HG03469 (cell line): ENCODE data around the gene MKRN2.

Experiments used
- ATAC-seq: cut with Tn5 transposase; IDR thresholded peaks from one replicate; pipeline ENCODE4 v1.9.1; 2021; ENCODE audit warnings: mild to moderate bottlenecking, moderate library complexity, moderate number of reproducible peaks; ENCODE audit not compliant: unreplicated experiment

Gene MKRN2

DNA sequence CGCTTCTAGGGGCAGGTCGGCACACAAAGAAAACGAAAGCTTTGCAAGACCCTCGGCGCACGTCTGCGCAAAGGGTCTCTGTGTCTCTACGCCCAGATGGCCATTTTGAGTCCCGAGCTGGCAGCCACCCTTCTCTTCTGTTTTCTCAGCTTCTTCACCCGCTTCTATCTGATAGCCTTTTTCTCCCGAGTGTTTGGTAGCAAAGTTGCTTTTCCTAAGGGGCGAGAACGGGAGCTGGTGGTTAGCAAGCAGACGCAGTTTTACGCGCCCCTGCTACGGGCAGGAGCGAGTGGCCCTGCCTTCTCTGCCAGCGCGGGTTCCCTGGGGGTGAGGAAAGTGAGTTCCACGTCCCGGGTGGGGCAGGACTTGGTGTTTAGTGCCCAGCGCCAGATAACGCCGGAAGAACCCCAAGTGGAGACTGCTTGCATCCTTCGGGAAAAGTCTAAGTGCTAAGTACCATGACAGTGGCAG is 2.9 kb upstream of the MKRN2 start:
- no peak for ATAC-seq

GRCh38 chr3:12556314-12556689 is 585 bp upstream of the MKRN2 start:
- ATAC-seq: no peak

DNA sequence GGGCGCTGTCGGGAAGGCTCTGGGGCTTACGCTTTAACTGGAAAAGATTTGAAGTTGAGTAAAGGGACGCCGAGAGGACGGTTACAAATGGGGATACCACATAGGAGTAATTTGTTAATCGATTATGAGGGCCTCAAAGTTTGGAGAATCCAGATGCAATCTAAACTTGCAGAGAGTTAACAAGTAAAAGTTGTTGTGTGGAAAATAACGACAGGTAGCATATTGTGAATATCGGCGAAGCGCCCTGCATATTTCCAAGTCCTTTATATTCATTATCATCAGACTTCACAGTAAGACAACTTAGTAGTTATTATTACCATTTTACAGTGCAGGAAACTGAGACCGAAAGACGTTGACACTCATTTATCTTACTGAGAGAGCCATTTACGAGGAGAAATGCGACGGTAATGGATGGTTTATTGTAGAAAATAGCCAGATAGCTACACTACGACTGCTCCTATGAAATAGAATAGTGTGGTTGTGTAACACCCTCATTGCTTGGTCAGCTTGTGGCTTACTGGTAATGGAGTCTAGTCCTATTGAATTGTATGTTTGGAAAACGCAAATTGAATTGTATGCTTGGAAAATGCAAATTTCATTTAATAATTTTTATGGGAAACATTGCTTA is 700 bp downstream of the MKRN2 start:
- ATAC-seq: no peak

DNA sequence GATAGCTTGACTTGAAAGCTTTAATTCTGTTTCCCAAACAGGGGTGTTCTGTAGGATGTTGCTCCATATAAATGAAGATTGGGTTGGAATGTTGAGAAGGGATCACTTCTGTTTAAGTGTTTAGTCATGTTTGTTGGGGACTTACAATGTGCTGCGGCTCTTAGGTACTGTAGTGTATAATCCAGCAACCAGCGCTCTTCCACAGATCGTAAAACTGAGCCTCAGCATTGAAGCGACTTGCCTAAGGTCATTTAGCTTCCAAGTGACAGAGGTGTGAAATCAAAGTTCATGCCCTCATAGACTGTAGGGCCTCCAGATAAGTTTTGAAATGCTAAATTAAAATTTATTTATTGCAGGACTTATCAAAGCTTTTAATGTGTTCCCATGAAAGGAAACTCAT is 1.8 kb downstream of the MKRN2 start:
- no peak for ATAC-seq

DNA sequence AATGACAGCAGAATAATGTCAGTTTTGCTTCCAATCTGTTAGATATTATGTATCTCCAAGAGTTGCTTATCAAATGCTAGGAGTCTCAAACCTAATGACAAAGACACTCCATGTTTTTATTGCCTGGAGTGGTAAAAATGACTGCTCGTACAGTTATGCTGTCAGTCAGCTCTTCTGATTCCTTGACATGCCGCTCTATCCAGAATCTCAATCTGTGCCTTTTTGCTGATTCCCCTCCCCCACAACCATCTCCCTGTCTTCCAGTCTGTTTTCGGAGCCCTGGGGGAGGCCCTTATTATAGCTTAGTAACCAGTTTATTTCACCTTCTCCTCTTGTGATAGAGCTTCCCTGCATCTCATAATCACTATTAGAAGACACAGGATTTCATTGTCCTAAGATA is 2.6 kb downstream of the MKRN2 start:
- no peak for ATAC-seq

- ATAC-seq: peak; percentile 34
Observed at GRCh38 chr3:12560505-12561190, 3.8 kb downstream of the MKRN2 start.

GRCh38 chr3:12561397-12561796 is 4.5 kb downstream of the MKRN2 start:
- no peak for ATAC-seq

DNA sequence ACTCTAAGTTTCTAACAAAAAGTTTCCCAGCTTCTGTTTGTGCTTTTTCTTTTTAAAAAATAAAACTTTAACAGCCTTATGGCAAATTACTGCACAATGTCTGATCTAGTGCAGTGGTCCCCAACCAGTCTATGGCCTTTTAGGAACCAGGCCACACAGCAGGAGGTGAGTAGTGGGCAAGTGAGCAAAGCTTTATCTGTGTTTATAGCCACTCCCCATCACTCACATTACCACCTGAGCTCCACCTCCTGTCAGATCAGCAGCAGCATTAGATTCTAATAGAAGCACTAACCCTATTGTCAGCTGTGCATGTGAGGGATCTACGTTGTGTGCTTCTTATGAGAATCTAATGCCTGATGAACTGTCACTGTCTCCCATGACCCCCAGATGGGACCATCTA is 5.6 kb downstream of the MKRN2 start:
- no peak for ATAC-seq

GRCh38 chr3:12566976-12567375 is 10.1 kb downstream of the MKRN2 start:
- no peak for ATAC-seq

- ATAC-seq: no peak
Observed at GRCh38 chr3:12568747-12569146, 11.9 kb downstream of the MKRN2 start.

GRCh38 chr3:12569836-12570235 is 12.9 kb downstream of the MKRN2 start:
- ATAC-seq: no peak

GRCh38 chr3:12571986-12572385 is 15.1 kb downstream of the MKRN2 start:
- no peak for ATAC-seq

DNA sequence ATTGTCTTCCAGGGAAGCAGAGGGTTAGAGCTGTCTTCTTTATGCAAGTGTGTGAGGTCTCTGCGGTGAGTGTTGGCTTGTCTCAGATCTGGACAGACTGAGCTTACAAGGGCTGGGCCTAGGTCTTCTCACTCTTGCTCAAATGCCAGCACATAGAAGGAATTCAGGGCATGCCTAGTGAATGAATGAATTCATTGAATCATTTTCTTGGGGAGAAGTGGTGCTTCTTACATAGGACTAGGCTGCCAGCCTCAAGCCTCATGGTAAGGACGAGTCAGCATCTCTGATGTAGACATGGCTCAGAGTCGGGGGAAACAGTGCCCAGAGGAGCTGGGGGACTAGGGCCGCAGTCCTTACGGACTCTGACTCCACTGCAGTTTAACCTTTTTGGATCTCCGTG is 17.2 kb downstream of the MKRN2 start:
- no peak for ATAC-seq

DNA sequence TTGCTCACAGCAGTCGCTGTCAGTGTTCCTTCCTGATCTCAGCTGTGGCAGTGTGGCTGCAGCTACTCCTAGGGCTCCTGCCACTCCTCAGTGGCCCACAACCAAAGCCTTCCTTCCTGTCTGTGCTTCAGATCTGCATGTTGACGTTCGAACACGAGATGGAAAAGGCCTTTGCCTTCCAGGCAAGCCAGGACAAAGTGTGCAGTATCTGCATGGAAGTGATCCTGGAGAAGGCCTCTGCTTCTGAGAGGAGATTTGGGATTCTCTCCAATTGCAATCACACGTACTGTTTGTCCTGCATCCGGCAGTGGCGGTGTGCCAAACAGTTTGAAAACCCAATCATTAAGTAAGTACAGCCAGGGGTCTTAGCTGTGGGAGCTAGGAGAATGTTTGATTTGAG is 17.8 kb downstream of the MKRN2 start:
- ATAC-seq: no peak

DNA sequence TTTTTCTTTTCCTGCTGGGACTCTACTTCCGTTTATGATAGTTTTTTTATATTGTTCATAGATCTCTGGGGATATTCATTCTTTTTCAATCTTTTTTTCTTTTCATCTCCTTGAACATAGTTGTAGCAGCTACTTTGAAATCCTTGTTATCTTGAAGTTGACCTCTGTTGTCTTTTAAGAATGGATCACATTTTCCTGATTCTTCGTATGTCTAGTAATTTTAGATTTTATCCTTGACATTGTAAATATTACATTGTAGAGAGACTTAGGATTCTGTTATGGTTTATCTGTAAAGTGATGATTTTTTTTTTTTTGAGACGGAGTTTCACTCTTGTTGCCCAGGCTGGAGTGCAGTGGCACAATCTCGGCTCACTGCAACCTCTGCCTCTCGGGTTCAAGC is 20.5 kb downstream of the MKRN2 start:
- ATAC-seq: no peak

GRCh38 chr3:12578742-12579141 is 21.9 kb downstream of the MKRN2 start:
- no peak for ATAC-seq

DNA sequence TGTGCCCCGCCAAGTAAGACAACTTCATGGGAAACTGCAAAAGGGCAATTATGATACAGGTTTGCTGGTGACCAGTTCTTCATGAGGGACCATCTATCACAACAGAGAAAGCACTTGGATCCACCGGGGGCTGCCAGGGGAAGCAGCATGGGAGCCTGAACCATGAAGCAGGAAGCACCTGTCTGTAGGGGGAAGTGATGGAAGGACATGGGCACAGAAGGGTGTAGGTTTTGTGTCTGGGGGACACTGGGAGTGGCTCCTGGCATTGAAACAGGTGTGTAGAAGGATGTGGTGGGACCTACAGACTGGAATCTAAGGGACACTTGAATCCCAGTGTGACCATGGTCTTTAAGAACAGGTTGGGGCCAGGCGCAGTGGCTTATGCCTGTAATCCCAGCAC is 22.6 kb downstream of the MKRN2 start:
- ATAC-seq: no peak

- ATAC-seq: no peak
Observed at GRCh38 chr3:12579905-12580304, 23.0 kb downstream of the MKRN2 start.

DNA sequence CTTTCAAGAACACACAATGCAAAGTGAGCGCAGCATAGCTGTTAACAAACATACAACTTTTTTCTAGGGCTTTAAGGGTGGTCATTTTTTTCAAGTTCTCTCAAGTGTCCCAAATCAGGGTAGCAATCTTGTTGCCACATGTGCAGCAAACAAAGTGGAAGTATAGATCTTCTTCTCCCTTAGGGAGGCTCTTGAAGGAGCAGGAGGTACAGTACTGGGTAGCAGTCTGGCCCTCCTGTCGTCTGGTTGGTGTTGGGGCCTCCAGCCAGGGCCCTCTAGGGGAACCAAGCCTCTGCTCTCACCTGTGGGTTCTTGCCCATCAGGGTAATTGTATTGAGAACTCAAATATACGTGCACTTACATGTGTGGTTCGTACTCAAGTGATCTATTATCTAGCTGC is 25.8 kb downstream of the MKRN2 start:
- no peak for ATAC-seq

DNA sequence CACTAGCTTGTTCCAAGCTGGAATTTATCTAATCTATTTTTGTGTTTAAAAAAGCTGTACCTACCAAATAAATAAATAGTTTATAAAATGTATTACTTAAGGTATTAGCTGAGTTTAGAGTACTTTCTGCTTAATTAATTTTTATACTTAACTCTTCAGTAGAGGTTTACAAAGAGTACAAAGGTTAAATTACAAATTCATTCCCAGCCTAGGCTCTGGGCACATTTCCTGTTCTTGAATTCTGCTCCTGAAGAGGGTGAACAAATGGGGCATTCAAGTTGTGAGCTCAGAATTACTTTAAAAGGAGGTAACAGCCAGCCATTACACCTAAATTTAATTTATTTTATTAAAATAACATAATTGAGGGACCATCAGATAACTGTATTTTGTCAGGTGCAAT is 26.4 kb downstream of the MKRN2 start:
- ATAC-seq: no peak

DNA sequence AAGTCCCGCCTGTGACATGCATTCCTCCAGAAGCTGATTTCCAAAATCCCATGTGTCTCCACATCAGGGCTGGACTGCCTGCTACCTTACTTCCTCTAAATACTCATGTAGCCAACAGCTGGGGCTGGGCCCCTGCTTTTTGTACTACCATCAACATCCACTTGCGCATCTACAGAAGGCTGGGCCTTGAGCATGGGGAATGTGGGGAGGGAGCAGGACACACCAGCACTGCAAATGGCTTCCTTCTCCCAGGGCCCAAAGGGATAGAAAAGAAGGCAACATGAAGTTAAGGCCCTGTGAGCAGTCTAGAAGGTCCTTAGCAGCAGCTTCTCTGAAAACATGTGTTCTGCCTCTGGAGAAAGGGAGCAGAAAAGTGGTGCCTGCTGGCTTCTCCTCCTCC is 27.2 kb downstream of the MKRN2 start:
- ATAC-seq: no peak

DNA sequence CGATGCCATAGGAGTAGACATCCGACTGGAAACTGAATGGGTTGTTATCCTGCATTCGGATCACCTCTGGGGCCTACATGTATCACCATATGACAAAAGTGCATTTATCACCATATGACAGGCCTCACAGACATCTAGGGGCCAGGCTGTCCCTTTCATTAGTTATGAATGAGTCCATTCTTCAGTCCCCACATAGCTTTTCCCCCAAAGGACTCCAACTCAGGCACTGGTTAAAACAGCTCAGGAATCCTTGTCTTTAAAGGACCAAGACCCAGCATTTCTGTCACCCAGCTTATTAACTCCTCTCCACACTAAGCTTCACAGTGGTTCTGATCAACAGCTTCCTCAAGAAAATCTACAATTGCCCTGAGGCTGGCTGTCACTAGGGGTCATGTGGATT is 28.3 kb downstream of the MKRN2 start:
- ATAC-seq: no peak

DNA sequence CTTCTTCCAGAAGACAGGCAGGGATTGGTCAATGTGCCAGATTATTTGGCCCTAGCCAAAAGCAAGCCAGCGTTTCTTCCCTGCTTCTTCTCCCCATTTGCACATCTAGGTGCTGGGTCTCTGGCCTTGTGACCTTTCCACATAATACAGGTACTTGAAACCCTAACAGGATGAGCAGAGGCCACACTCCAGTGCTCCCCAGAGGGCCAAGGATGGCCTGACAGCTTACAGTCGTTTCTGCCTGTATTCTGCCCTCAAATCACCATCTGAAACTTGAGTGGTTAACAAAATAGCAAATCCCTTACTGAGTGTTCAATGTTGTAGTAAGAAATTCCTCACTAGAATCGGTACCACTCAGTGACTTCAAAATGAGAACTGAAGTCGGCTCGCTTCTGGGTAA is 29.1 kb downstream of the MKRN2 start:
- no peak for ATAC-seq
